Endothelial cell of umbilical vein (primary cell): ENCODE measurements around the gene SMARCAD1. TPM values are rescaled to one million over a fixed set of nuclear protein-coding genes. Genes with fewer than 3 reads are reported as not detected.

Source experiments
- BruUV-seq: library from RNA; stranded (reverse); fragments of 400-500 nt; replicated peaks from 2 replicates; lab custom pipeline; 2021; lab: Mats Ljungman, UMichigan
- CTCF ChIA-PET: fragments of 300-600, 350-600 bp; sonication (Branson Sonifier 250); formaldehyde crosslinking; loops from one replicate; lab custom pipeline; 2021; ENCODE audit warnings: antibody characterized with exemption, inconsistent platforms; lab: Charles Lee
- POLR2A ChIA-PET: fragments of 300-600, 350-600 bp; sonication (Branson Sonifier 250); formaldehyde crosslinking; loops from one replicate; lab custom pipeline; 2021; ENCODE audit warnings: antibody characterized with exemption, inconsistent platforms; lab: Charles Lee
- DNase-seq: peaks from one replicate; pipeline ENCODE4 v3.0.0-alpha.2; 2011; ENCODE audit warnings: low read depth, low spot score
- FAIRE-seq: peaks from 2 replicates; lab custom pipeline; 2011; peaks lifted over from hg19 to GRCh38; lab: Jason Lieb, UNC
- H2AFZ ChIP-seq: 2 replicates; pipeline ENCODE4 v1.6.0; 2012; ENCODE audit warnings: low read depth, low read length, control low read depth, inconsistent platforms
- H3K27ac ChIP-seq: 2 replicates; pipeline ENCODE4 v1.5.1; 2011; ENCODE audit warnings: low read depth, mild to moderate bottlenecking, control low read depth, low read length, moderate library complexity; ENCODE audit not compliant: insufficient read depth
- H3K27me3 ChIP-seq, 2 experiments: 2 replicates each; pipeline versions ENCODE4 v1.6.0 to v1.6.1; 2011; ENCODE audit warnings: low read length in 2 of 2, mixed read lengths in 1 of 2; ENCODE audit not compliant: control insufficient read depth in 2 of 2, insufficient read depth in 2 of 2
- H3K36me3 ChIP-seq, 2 experiments: 2 replicates in 1 of 2; 3 replicates in 1 of 2; pipeline ENCODE4 v1.5.1; 2011; ENCODE audit warnings: low read length in 2 of 2, mild to moderate bottlenecking in 1 of 2, moderate library complexity in 1 of 2; ENCODE audit not compliant: control insufficient read depth in 2 of 2, insufficient read depth in 2 of 2; ENCODE audit errors: extremely low read depth in 1 of 2
- H3K4me1 ChIP-seq: 3 replicates; pipeline ENCODE4 v1.5.1; 2011; ENCODE audit warnings: mild to moderate bottlenecking, low read length; ENCODE audit not compliant: control insufficient read depth, insufficient read depth; ENCODE audit errors: extremely low read depth
- H3K4me2 ChIP-seq: 2 replicates; pipeline ENCODE4 v1.6.1; 2011; ENCODE audit warnings: low read length, control low read depth, mixed read lengths; ENCODE audit not compliant: insufficient read depth
- H3K4me3 ChIP-seq, 3 experiments: fragments of 200-600 bp in 1 of 3; sonication (generic), shearing (Covaris generic) in 1 of 3; replicated peaks in 1 of 3; 2 replicates each; pipeline ENCODE4 v1.5.1; 2011 to 2016; ENCODE audit warnings: control low read depth in 3 of 3, low read length in 3 of 3, mild to moderate bottlenecking in 2 of 3, inconsistent platforms in 1 of 3, low read depth in 1 of 3, moderate library complexity in 1 of 3; ENCODE audit not compliant: insufficient read depth in 1 of 3
- H3K79me2 ChIP-seq: 2 replicates; pipeline ENCODE4 v1.6.0; 2012; ENCODE audit warnings: low read length, inconsistent platforms; ENCODE audit not compliant: control insufficient read depth, insufficient read depth
- H3K9ac ChIP-seq: replicated peaks from 2 replicates; pipeline ENCODE3; 2011; ENCODE audit warnings: low read length, control low read depth; ENCODE audit not compliant: insufficient read depth; ENCODE audit errors: extremely low read depth
- H3K9me1 ChIP-seq: replicated peaks from 3 replicates; pipeline ENCODE4 v1.6.0; 2011; ENCODE audit warnings: mild to moderate bottlenecking, low read length; ENCODE audit not compliant: control insufficient read depth, insufficient read depth; ENCODE audit errors: extremely low read depth
- H3K9me3 ChIP-seq: replicated peaks from 2 replicates; pipeline ENCODE4 v1.5.1; 2012; ENCODE audit warnings: low read length, inconsistent platforms; ENCODE audit not compliant: control insufficient read depth, insufficient read depth
- H4K20me1 ChIP-seq: replicated peaks from 2 replicates; pipeline ENCODE3; 2011; ENCODE audit warnings: mild to moderate bottlenecking, low read length; ENCODE audit not compliant: control insufficient read depth, insufficient read depth; ENCODE audit errors: extremely low read depth
- EZH2 ChIP-seq: IDR thresholded peaks from 2 replicates; pipeline ENCODE4 v1.6.1; 2012; ENCODE audit warnings: borderline replicate concordance, low read depth, mild to moderate bottlenecking, moderate library complexity, low read length, inconsistent platforms; ENCODE audit not compliant: severe bottlenecking
- FOS ChIP-seq: IDR thresholded peaks from 2 replicates; pipeline ENCODE4 v1.6.1; 2011; ENCODE audit warnings: mild to moderate bottlenecking, low read length, moderate library complexity, borderline replicate concordance; ENCODE audit not compliant: insufficient read depth
- GATA2 ChIP-seq: IDR thresholded peaks from 2 replicates; pipeline ENCODE4 v1.7.0; 2011; ENCODE audit warnings: low read depth, mild to moderate bottlenecking, moderate library complexity, mixed read lengths, low read length; ENCODE audit not compliant: insufficient read length, insufficient read depth
- JUN ChIP-seq: IDR thresholded peaks from 2 replicates; pipeline ENCODE4 v1.6.1; 2011; ENCODE audit warnings: borderline replicate concordance, low read depth; ENCODE audit not compliant: insufficient read length, insufficient read depth
- MYC ChIP-seq: IDR thresholded peaks from one replicate; pipeline ENCODE4 v1.6.1; 2011; ENCODE audit warnings: mild to moderate bottlenecking, low read depth, low read length
- POLR2A ChIP-seq: IDR thresholded peaks from 2 replicates; pipeline ENCODE4 v1.6.1; 2012; ENCODE audit warnings: low read depth, mild to moderate bottlenecking, control low read depth, low read length
- POLR2AphosphoS5 ChIP-seq: IDR thresholded peaks from 2 replicates; pipeline ENCODE4 v1.6.1; 2012; ENCODE audit warnings: low read depth, mild to moderate bottlenecking, control low read depth, low read length, moderate library complexity; ENCODE audit not compliant: insufficient read depth
- dilution Hi-C: fragments of 300-500 bp; cut with MboI; formaldehyde crosslinking; loops from one replicate; pipeline ENCODE4 v1.15.0; 2019; ENCODE audit warnings: low sequenced_read_pairs; ENCODE audit not compliant: extremely low pct_ligation_motif_present
- intact Hi-C: fragments of 100-400 bp; cut with micrococcal nuclease; formaldehyde crosslinking; loops from one replicate; pipeline ENCODE4 v1.10.0; 2022
- polyA plus RNA-seq, 4 experiments: library from polyadenylated mRNA; depleted of rRNA in 3 of 4; stranded (reverse) in 3 of 4; unstranded in 1 of 4; fragments of >200 nt; gene quantifications; 2 replicates each; pipeline versions ENCODE4 v1.2.1 to v1.2.3, GENCODE V29; 2011 to 2012; ENCODE audit warnings: missing spikeins in 1 of 4
- total RNA-seq: library from RNA; stranded (reverse); gene quantifications from 2 replicates; pipeline ENCODE4 v1.2.3, GENCODE V29; 2021
- TF ChIP-seq, protein P1 (sequence below), 2 donors: IDR thresholded peaks; 1 replicate in 1 of 2; 2 replicates in 1 of 2; pipeline ENCODE4 v1.5.1; 2011; ENCODE audit warnings: low read length in 2 of 2, mild to moderate bottlenecking in 2 of 2, moderate library complexity in 2 of 2, control low read depth in 1 of 2, inconsistent platforms in 1 of 2, low read depth in 1 of 2; ENCODE audit not compliant: insufficient read depth in 1 of 2; ENCODE audit errors: extremely low read depth in 1 of 2
- TF ChIP-seq, protein P2 (sequence below): IDR thresholded peaks from 2 replicates; pipeline ENCODE4 v1.6.1; 2011; ENCODE audit not compliant: insufficient read depth, insufficient read length

The SMARCAD1 gene
- total and polyA plus RNA-seq, 2 donors (not counting 3 experiments of a cell fraction or from before 2014, with no cell fraction given), result 15.5 to 34.8 TPM

DNA sequence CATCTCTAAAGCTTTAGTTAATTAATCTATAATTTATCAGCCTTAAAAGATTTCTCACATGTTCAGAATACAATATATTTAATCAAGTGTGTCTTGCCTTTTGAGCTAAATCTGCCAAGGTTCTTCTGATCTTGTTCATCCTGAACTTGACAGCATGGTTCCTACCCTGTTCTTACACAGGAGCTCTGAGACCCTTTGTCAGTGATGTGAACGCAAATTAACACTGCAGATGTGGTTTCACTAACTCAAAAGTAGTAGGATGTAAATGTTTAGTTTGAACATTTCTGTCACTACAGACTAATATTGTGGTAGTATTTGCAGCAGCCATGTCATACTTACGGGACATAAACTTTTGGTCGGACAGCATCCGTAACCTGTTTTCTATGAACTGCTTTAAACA lies 59.4 kb downstream of the SMARCAD1 start:
- no peak overlapping the region for H3K4me2 ChIP-seq
- intact Hi-C loops, result no loop called here
- no peaks in the 10 kb centered on the region for H3K9me1 ChIP-seq
- peaks cover 0 to 4% of the 10 kb centered on the region in 2 experiments for H3K36me3 ChIP-seq
- H3K79me2 ChIP-seq, result no peaks in the 10 kb centered on the region
- no peak for TF ChIP-seq POLR2A
- TF ChIP-seq FOS, result no peak
- TF ChIP-seq JUN, result no peak
- TF ChIP-seq, protein P1, sequence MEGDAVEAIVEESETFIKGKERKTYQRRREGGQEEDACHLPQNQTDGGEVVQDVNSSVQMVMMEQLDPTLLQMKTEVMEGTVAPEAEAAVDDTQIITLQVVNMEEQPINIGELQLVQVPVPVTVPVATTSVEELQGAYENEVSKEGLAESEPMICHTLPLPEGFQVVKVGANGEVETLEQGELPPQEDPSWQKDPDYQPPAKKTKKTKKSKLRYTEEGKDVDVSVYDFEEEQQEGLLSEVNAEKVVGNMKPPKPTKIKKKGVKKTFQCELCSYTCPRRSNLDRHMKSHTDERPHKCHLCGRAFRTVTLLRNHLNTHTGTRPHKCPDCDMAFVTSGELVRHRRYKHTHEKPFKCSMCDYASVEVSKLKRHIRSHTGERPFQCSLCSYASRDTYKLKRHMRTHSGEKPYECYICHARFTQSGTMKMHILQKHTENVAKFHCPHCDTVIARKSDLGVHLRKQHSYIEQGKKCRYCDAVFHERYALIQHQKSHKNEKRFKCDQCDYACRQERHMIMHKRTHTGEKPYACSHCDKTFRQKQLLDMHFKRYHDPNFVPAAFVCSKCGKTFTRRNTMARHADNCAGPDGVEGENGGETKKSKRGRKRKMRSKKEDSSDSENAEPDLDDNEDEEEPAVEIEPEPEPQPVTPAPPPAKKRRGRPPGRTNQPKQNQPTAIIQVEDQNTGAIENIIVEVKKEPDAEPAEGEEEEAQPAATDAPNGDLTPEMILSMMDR (IDR thresholded peaks at IDR 0.05; ENCODE audit: extremely low read depth in 1 of 2, insufficient read depth in 1 of 2, low read depth in 1 of 2, low read length in 2 of 2), result no peak
- no peak for TF ChIP-seq MYC
- TF ChIP-seq POLR2AphosphoS5, result no peak
- TF ChIP-seq GATA2, result no peak
- TF ChIP-seq, protein P2, sequence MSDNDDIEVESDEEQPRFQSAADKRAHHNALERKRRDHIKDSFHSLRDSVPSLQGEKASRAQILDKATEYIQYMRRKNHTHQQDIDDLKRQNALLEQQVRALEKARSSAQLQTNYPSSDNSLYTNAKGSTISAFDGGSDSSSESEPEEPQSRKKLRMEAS, result no peak
- no peak for TF ChIP-seq EZH2
- ChIA-PET POLR2A (no interaction called here), CTCF (no interaction called here)
- H3K9ac ChIP-seq, result no peak overlapping the region
- FAIRE-seq (no peak), DNase-seq (no peak)
- no peak overlapping the region for H2AFZ ChIP-seq
- dilution Hi-C loops, result no loop called here
- H4K20me1 ChIP-seq, result no peaks in the 10 kb centered on the region
- H3K9me3 ChIP-seq, result no peaks in the 10 kb centered on the region
- no peak overlapping the region for H3K4me3 ChIP-seq
- no peak overlapping the region for H3K27ac ChIP-seq
- peaks cover 11% of the 10 kb centered on the region for H3K4me1 ChIP-seq
- no peaks in the 10 kb centered on the region for H3K27me3 ChIP-seq
- BruUV-seq, result no TSS peak
